ACC112 (cell line): ENCODE results near the gene UBE4B.

Source experiments
- H2AFZ ChIP-seq: fragments of 200-600 bp; sonication (generic); one replicate; pipeline ENCODE4 v1.6.0; 2017; ENCODE audit warnings: antibody characterized with exemption, low read length; ENCODE audit not compliant: unreplicated experiment
- H3K27ac ChIP-seq: fragments of 200-600 bp; sonication (generic); 2 replicates; pipeline ENCODE4 v1.5.1; 2014; ENCODE audit warnings: low read depth, mild to moderate bottlenecking, antibody characterized with exemption, low read length, moderate library complexity
- H3K27me3 ChIP-seq: fragments of 200-600 bp; sonication (generic); 2 replicates; pipeline ENCODE4 v1.6.1; 2014; ENCODE audit warnings: mild to moderate bottlenecking, antibody characterized with exemption, low read length, moderate library complexity, mixed read lengths; ENCODE audit not compliant: insufficient read depth
- H3K36me3 ChIP-seq: fragments of 200-600 bp; sonication (generic); 2 replicates; pipeline ENCODE4 v1.6.1; 2016; ENCODE audit warnings: mild to moderate bottlenecking, antibody characterized with exemption, low read length, moderate library complexity, mixed read lengths; ENCODE audit not compliant: insufficient read depth
- H3K4me1 ChIP-seq: fragments of 200-600 bp; sonication (generic); one replicate; pipeline ENCODE4 v1.6.1; 2016; ENCODE audit warnings: low read length, mixed read lengths; ENCODE audit not compliant: insufficient read depth, unreplicated experiment, control insufficient read depth
- H3K4me3 ChIP-seq: fragments of 200-600 bp; sonication (generic); 2 replicates; pipeline ENCODE4 v1.5.1; 2014; ENCODE audit warnings: mild to moderate bottlenecking, low read depth, low read length
- H3K79me2 ChIP-seq: fragments of 200-600 bp; sonication (generic); one replicate; pipeline ENCODE4 v1.6.0; 2016; ENCODE audit warnings: low read length; ENCODE audit not compliant: control insufficient read depth, unreplicated experiment, insufficient read depth

Gene UBE4B

GRCh38 chr1:10108948-10109708 is 76.4 kb downstream of the UBE4B start:
- H2AFZ ChIP-seq: no peak overlapping the region
- peaks cover 3% of the 10 kb centered on the region; the same call in 1 of the 2 replicates for H3K36me3 ChIP-seq
- no peaks in the 10 kb centered on the region for H3K27me3 ChIP-seq
- no peak overlapping the region for H3K4me3 ChIP-seq
- peaks cover 16% of the 10 kb centered on the region for H3K4me1 ChIP-seq
- H3K27ac ChIP-seq: no peak overlapping the region
- no peaks in the 10 kb centered on the region for H3K79me2 ChIP-seq

- Histone ChIP-seq H3K36me3 (peaks cover 7% of the 10 kb centered on the region; the same call in 1 of the 2 replicates), H3K4me3 (no peak overlapping the region), H3K27me3 (no peaks in the 10 kb centered on the region), H3K4me1 (peaks cover 5% of the 10 kb centered on the region), H3K79me2 (no peaks in the 10 kb centered on the region), H2AFZ (no peak overlapping the region), H3K27ac (no peak overlapping the region)
Observed at GRCh38 chr1:10113501-10113900, 80.7 kb downstream of the UBE4B start.

GRCh38 chr1:10114746-10115145 is 82.0 kb downstream of the UBE4B start:
- no peak overlapping the region for H2AFZ ChIP-seq

GRCh38 chr1:10117132-10117531 is 84.4 kb downstream of the UBE4B start:
- Histone ChIP-seq H2AFZ (no peak overlapping the region), H3K4me3 (no peak overlapping the region), H3K79me2 (no peaks in the 10 kb centered on the region), H3K4me1 (no peaks in the 10 kb centered on the region), H3K27ac (no peak overlapping the region), H3K27me3 (no peaks in the 10 kb centered on the region), H3K36me3 (peaks cover 4% of the 10 kb centered on the region; the same call in 1 of the 2 replicates)

More at GRCh38 chr1:10114746-10115145, 82.0 kb downstream of the UBE4B start:
- H3K36me3 ChIP-seq: peaks cover 7% of the 10 kb centered on the region; the same call in 1 of the 2 replicates
- H3K79me2 ChIP-seq: no peaks in the 10 kb centered on the region
- no peak overlapping the region for H3K27ac ChIP-seq
- H3K27me3 ChIP-seq: no peaks in the 10 kb centered on the region
- no peaks in the 10 kb centered on the region for H3K4me1 ChIP-seq
- no peak overlapping the region for H3K4me3 ChIP-seq

- Histone ChIP-seq H3K27ac (no peak overlapping the region), H3K79me2 (no peaks in the 10 kb centered on the region), H3K4me3 (no peak overlapping the region)
Observed at GRCh38 chr1:10117865-10118264, 85.1 kb downstream of the UBE4B start.

GRCh38 chr1:10121688-10122087 is 88.9 kb downstream of the UBE4B start:
- Histone ChIP-seq H3K4me3 (no peak overlapping the region), H2AFZ (no peak overlapping the region), H3K27ac (no peak overlapping the region), H3K36me3 (peaks cover 4% of the 10 kb centered on the region; the same call in 1 of the 2 replicates), H3K4me1 (no peaks in the 10 kb centered on the region), H3K27me3 (no peaks in the 10 kb centered on the region), H3K79me2 (no peaks in the 10 kb centered on the region)

More at GRCh38 chr1:10117865-10118264, 85.1 kb downstream of the UBE4B start:
- Histone ChIP-seq H3K27me3 (no peaks in the 10 kb centered on the region), H2AFZ (no peak overlapping the region), H3K4me1 (no peaks in the 10 kb centered on the region), H3K36me3 (peaks cover 4% of the 10 kb centered on the region; the same call in 1 of the 2 replicates)

GRCh38 chr1:10122926-10123325 is 90.2 kb downstream of the UBE4B start:
- no peaks in the 10 kb centered on the region for H3K27me3 ChIP-seq
- peaks cover 4% of the 10 kb centered on the region for H3K36me3 ChIP-seq
- no peaks in the 10 kb centered on the region for H3K4me1 ChIP-seq
- no peak overlapping the region for H3K4me3 ChIP-seq
- H2AFZ ChIP-seq: no peak overlapping the region
- no peak overlapping the region for H3K27ac ChIP-seq
- H3K79me2 ChIP-seq: no peaks in the 10 kb centered on the region

GRCh38 chr1:10128101-10128765 is 95.5 kb downstream of the UBE4B start:
- no peaks in the 10 kb centered on the region for H3K4me1 ChIP-seq
- H3K27ac ChIP-seq: no peak overlapping the region
- H3K36me3 ChIP-seq: peaks cover 5% of the 10 kb centered on the region
- no peak overlapping the region for H2AFZ ChIP-seq
- H3K4me3 ChIP-seq: no peak overlapping the region
- no peaks in the 10 kb centered on the region for H3K79me2 ChIP-seq
- H3K27me3 ChIP-seq: no peaks in the 10 kb centered on the region

- H3K4me1 ChIP-seq: no peaks in the 10 kb centered on the region
- H3K79me2 ChIP-seq: no peaks in the 10 kb centered on the region
- no peak overlapping the region for H3K4me3 ChIP-seq
- no peak overlapping the region for H3K27ac ChIP-seq
- H2AFZ ChIP-seq: no peak overlapping the region
- H3K36me3 ChIP-seq: peaks cover 9% of the 10 kb centered on the region
- no peaks in the 10 kb centered on the region for H3K27me3 ChIP-seq
Observed at GRCh38 chr1:10132316-10132715, 99.6 kb downstream of the UBE4B start.

GRCh38 chr1:10132852-10133251 is 100.1 kb downstream of the UBE4B start:
- H3K79me2 ChIP-seq: no peaks in the 10 kb centered on the region
- H3K36me3 ChIP-seq: peaks cover 5% of the 10 kb centered on the region

GRCh38 chr1:10140981-10141380 is 108.2 kb downstream of the UBE4B start:
- H3K4me3 ChIP-seq: no peak overlapping the region
- H3K4me1 ChIP-seq: no peaks in the 10 kb centered on the region
- H3K36me3 ChIP-seq: peaks cover 4% of the 10 kb centered on the region; the same call in 1 of the 2 replicates
- H2AFZ ChIP-seq: no peak overlapping the region
- H3K27me3 ChIP-seq: no peaks in the 10 kb centered on the region
- no peak overlapping the region for H3K27ac ChIP-seq
- no peaks in the 10 kb centered on the region for H3K79me2 ChIP-seq

More at GRCh38 chr1:10132852-10133251, 100.1 kb downstream of the UBE4B start:
- H3K27ac ChIP-seq: no peak overlapping the region
- no peaks in the 10 kb centered on the region for H3K27me3 ChIP-seq
- H3K4me3 ChIP-seq: no peak overlapping the region
- H3K4me1 ChIP-seq: no peaks in the 10 kb centered on the region
- H2AFZ ChIP-seq: no peak overlapping the region
